GM20431 (cell line): ENCODE data around the gene PCDHB2.
"Not testable (repeated sequence)": the region's sequence is repeated elsewhere in the genome, so short reads cannot be mapped to it uniquely, and the experiment has no call there.

Experiments used
- in situ Hi-C: fragments of 300-500 bp; cut with MseI, MboI; formaldehyde crosslinking; loops from one replicate; pipeline ENCODE4 v1.15.0; 2020; ENCODE audit warnings: low sequenced_read_pairs; ENCODE audit not compliant: unreplicated experiment

Gene PCDHB2

GRCh38 chr5:141094481-141095262 is at the start of gene PCDHB2:
Gene PCDHB2, plus strand, starts transcription at chr5:141094615. Its CDS starts 176 bp downstream, at chr5:141094791.
- in situ Hi-C loops: no loop called here

- in situ Hi-C loops: no loop called here
These were observed 43.5 kb upstream of the PCDHB2 start, which contains the start of gene PCDHB1 for GRCh38 chr5:141050622-141051520. Gene PCDHB1, plus strand, starts transcription at chr5:141051374. Its CDS starts 97 bp downstream, at chr5:141051471.

GRCh38 chr5:141051521-141051866 is 42.9 kb upstream of the PCDHB2 start:
- in situ Hi-C loops: no loop called here

DNA sequence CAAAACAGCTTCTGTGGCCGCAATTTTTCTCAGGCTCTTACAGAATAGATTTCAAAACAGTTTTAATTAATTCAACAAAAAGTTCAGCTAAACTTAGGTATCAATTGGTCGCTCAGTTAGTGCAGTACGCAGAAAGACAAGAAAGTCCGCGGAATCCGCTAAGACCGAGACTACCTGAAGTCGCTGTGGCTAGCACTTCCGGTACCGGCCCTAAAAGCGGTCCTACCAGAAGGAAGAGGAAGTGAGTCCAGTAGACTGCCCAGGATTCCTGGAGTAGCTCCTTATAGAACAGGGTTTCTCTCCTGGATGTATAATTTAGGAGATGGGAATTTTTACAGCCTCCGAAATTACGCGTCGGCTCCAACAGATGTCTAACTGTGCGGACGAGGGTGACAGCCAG is 16.6 kb upstream of the PCDHB2 start:
- in situ Hi-C loops: no loop called here

GRCh38 chr5:141082228-141082627 is 12.2 kb upstream of the PCDHB2 start:
- in situ Hi-C loops: no loop called here

- in situ Hi-C loops: no loop called here
These were observed 9.9 kb upstream of the PCDHB2 start for GRCh38 chr5:141084487-141084989.

GRCh38 chr5:141095263-141095641 is 837 bp downstream of the PCDHB2 start:
- in situ Hi-C loops: no loop called here

GRCh38 chr5:141096181-141096580 is 1.8 kb downstream of the PCDHB2 start:
- in situ Hi-C loops: not testable (repeated sequence)

DNA sequence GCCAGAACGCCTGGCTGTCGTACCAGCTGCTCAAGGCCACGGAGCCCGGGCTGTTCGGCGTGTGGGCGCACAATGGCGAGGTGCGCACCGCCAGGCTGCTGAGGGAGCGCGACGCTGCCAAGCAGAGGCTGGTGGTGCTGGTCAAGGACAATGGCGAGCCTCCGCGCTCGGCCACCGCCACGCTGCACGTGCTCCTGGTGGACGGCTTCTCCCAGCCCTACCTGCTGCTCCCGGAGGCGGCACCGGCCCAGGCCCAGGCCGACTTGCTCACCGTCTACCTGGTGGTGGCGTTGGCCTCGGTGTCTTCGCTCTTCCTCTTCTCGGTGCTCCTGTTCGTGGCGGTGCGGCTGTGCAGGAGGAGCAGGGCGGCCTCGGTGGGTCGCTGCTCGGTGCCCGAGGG is 2.2 kb downstream of the PCDHB2 start:
- in situ Hi-C loops: not testable (repeated sequence)

- in situ Hi-C loops: no loop called here
These were observed 5.9 kb downstream of the PCDHB2 start, which contains the start of gene PCDHB3 for GRCh38 chr5:141100243-141100805. Gene PCDHB3, plus strand, starts transcription at chr5:141100473. Its CDS starts 177 bp downstream, at chr5:141100650.

DNA sequence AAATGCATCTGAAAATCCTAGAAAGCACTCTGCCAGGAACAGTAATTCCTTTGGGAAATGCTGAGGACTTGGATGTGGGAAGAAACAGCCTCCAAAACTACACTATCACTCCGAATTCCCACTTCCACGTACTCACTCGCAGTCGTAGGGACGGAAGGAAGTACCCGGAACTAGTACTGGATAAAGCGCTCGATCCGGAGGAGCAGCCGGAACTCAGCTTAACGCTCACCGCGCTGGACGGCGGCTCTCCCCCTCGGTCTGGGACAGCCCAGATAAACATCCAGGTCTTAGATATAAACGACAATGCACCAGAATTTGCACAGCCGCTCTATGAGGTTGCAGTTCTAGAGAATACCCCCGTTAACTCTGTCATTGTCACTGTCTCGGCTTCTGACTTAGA is 6.6 kb downstream of the PCDHB2 start:
- in situ Hi-C loops: no loop called here

GRCh38 chr5:141102070-141102469 is 7.7 kb downstream of the PCDHB2 start:
- in situ Hi-C loops: not testable (repeated sequence)

DNA sequence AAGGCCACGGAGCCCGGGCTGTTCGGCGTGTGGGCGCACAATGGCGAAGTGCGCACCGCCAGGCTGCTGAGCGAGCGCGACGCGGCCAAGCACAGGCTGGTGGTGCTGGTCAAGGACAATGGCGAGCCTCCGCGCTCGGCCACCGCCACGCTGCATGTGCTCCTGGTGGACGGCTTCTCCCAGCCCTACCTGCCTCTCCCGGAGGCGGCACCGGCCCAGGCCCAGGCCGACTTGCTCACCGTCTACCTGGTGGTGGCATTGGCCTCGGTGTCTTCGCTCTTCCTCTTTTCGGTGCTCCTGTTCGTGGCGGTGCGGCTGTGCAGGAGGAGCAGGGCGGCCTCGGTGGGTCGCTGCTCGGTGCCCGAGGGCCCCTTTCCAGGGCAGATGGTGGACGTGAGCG is 8.1 kb downstream of the PCDHB2 start:
- in situ Hi-C loops: not testable (repeated sequence)

- in situ Hi-C loops: no loop called here
These were observed 10.9 kb downstream of the PCDHB2 start for GRCh38 chr5:141105350-141105749.

GRCh38 chr5:141119250-141119649 is 24.8 kb downstream of the PCDHB2 start:
- in situ Hi-C loops: no loop called here

GRCh38 chr5:141121563-141121962 is 27.1 kb downstream of the PCDHB2 start, which contains the start of gene PCDHB4:
Gene PCDHB4, plus strand, starts transcription at chr5:141121818. Its CDS starts 181 bp downstream, at chr5:141121999.
- in situ Hi-C loops: no loop called here

- in situ Hi-C loops: no loop called here
These were observed 27.6 kb downstream of the PCDHB2 start for GRCh38 chr5:141121985-141122384.

DNA sequence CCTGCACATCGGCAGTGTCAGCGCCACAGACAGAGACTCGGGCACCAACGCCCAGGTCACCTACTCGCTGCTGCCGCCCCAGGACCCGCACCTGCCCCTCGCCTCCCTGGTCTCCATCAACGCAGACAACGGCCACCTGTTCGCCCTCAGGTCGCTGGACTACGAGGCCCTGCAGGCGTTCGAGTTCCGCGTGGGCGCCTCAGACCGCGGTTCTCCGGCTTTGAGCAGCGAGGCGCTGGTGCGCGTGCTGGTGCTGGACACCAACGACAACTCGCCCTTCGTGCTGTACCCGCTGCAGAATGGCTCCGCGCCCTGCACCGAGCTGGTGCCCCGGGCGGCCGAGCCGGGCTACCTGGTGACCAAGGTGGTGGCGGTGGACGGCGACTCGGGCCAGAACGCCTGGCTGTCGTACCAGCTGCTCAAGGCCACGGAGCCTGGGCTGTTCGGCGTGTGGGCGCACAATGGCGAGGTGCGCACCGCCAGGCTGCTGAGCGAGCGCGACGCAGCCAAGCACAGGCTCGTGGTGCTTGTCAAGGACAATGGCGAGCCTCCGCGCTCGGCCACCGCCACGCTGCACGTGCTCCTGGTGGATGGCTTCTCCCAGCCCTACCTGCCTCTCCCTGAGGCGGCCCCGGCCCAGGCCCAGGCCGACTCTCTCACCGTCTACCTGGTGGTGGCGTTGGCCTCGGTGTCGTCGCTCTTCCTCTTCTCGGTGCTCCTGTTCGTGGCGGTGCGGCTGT is 29.2 kb downstream of the PCDHB2 start:
- in situ Hi-C loops: not testable (repeated sequence)

DNA sequence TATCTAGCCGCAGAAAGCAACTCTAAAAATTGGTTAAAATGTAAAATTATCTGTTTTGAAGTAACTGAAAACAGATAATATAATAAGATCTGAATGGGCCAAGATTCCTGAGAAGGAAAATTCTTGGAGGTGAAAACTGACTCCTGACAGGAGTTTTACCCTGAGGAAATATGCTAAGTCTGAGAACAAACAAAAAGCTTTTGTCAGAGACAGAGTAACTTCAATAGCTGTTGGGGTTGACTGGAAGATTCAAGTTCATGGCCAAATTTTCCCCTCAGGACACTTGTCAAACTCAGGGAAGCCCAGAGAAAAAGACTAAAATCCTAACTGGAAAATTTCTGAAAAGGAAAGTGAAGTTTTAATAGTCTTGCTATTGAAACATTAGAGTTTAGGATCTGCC is 32.9 kb downstream of the PCDHB2 start:
- in situ Hi-C loops: no loop called here
